Heart left ventricle (tissue), 13 donors: ENCODE data around the gene LAMA2.

ENCODE experiments used
- CTCF ChIP-seq, 12 donors: fragments of 200-600 bp; sonication (generic) in 4 of 12; IDR thresholded peaks; one replicate each; pipeline versions ENCODE4 v1.5.0 to v1.8.0; 2018 to 2022; ENCODE audit warnings: antibody characterized with exemption in 12 of 12, mild to moderate bottlenecking in 5 of 12
- POLR2A ChIP-seq, 2 donors: fragments of 450-650 bp; IDR thresholded peaks; one replicate each; pipeline ENCODE4 v1.6.1; 2017; ENCODE audit warnings: antibody characterized with exemption in 2 of 2, mild to moderate bottlenecking in 2 of 2, moderate library complexity in 2 of 2
- donor health status: ischemic (EF 13 %, LVEDD 7.1; RV severe dilation, severe dysfunction).
- donor health status: DM: no; HTN: yes; CAD: no.
- donor health status: DM: no; HTN: no; CAD: no.
- donor health status: ischemic (EF 25% LVEDD 6.9; RV normal size, moderate dysfunction).
- donor health status: ischemic (EF 25% LVEDD 5.7; RV mildly dilated, moderate dysfunction).
- donor health status: ischemic (EF 35%, LVEDD 5.7; RV mildly dilated, moderate dysfunction).
- donor health status: nonischemic (EF 11% LVEDD 7.7; RV severe dilation, severe dysfunction).
- donor health status: DM: yes; HTN: yes; CAD: no.
- donor health status: PGD.
- donor health status: ischemic (EF 29% LVEDD 5.4; RV normal size, mild dysfunction).
- donor health status: nonischemic (EF 23%, LVEDD 6.1; RV moderate dilation, normal function).

- TF ChIP-seq CTCF (IDR thresholded peaks at IDR 0.05), result no peak
- TF ChIP-seq POLR2A (IDR thresholded peaks at IDR 0.05), result no peak
These were observed 393.5 kb downstream of the LAMA2 start for GRCh38 chr6:129276461-129276860.
